ENCODE results near the gene MSH2. TPM values are rescaled to one million over a fixed set of nuclear protein-coding genes. Genes with fewer than 3 reads are reported as not detected.

MSH2 gene
- total RNA-seq, 4 donors from 2014 or later: 7.7 to 10.0 (median 7.8) TPM

DNA sequence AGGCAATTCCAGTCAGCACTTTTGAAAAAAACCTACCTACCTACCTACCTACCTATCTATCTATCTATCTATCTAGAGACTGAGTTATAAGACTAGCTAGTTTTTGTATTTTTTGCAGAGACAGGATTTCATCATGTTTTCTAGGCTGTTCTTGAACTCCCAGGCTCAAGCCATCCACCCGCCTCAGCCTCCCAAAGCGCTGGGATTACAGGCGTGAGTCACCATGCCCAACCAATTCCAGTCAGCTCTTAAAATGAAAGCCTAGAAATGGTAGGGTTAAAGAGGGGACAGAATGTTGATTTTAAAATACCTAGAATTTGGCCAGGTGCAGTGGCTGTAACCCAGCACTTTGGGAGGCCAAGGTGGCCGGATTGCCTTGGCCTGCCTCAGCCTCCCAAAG, 19.1 kb downstream of the MSH2 start:
- TF ChIP-seq, protein P1, sequence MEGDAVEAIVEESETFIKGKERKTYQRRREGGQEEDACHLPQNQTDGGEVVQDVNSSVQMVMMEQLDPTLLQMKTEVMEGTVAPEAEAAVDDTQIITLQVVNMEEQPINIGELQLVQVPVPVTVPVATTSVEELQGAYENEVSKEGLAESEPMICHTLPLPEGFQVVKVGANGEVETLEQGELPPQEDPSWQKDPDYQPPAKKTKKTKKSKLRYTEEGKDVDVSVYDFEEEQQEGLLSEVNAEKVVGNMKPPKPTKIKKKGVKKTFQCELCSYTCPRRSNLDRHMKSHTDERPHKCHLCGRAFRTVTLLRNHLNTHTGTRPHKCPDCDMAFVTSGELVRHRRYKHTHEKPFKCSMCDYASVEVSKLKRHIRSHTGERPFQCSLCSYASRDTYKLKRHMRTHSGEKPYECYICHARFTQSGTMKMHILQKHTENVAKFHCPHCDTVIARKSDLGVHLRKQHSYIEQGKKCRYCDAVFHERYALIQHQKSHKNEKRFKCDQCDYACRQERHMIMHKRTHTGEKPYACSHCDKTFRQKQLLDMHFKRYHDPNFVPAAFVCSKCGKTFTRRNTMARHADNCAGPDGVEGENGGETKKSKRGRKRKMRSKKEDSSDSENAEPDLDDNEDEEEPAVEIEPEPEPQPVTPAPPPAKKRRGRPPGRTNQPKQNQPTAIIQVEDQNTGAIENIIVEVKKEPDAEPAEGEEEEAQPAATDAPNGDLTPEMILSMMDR (IDR thresholded peaks at IDR 0.05; ENCODE audit: low read depth): no peak

DNA sequence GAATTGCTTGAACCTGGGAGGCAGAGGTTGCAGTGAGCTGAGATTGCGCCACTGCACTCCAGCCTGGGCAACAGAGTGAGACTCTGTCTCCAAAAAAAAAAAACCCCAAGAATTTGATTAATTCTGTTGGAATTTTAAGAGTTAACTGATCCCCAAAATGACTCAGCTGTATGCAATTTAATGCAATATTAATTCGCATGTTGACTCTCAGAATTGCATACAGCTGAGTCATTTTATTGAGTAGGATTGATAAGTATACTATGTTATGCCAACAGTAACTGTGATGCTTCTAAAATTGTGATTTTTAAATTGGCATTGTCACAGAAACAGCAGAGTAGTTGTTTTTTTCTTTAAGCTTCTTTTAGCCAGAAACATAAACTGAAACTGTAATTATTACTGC, 19.6 kb downstream of the MSH2 start:
- TF ChIP-seq, protein P1 (IDR thresholded peaks at IDR 0.05; ENCODE audit: low read depth): no peak

DNA sequence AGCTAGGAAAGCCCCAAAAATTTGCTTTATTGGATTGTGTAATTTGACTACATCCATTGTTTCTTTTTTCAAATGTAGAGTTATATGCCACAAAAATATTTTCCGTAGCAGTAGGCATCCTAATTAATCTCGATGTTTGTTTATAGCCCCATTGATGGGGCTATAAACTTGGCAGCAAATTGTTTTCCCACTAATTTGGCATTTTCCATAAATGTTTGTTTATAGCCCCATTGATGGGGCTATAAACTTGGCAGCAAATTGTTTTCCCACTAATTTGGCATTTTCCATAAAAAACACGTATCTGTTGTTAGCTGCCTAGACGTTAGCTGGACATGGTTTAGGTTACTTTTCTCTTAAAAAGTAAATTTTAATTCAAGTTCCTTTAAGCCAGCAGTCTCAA, 23.8 kb downstream of the MSH2 start:
- TF ChIP-seq, protein P1 (IDR thresholded peaks at IDR 0.05; ENCODE audit: low read depth): no peak

DNA sequence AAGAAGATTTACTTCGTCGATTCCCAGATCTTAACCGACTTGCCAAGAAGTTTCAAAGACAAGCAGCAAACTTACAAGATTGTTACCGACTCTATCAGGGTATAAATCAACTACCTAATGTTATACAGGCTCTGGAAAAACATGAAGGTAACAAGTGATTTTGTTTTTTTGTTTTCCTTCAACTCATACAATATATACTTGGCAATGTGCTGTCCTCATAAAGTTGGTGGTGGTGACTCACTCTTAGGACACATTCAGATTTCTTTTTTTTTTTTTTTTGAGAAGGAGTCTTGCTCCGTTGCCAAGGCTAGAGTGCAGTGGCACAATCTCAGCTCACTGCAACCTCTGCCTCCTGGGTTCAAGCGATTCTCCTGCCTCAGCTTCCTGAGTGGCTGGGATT, 26.8 kb downstream of the MSH2 start:
- TF ChIP-seq, protein P1 (IDR thresholded peaks at IDR 0.05; ENCODE audit: low read depth): no peak

DNA sequence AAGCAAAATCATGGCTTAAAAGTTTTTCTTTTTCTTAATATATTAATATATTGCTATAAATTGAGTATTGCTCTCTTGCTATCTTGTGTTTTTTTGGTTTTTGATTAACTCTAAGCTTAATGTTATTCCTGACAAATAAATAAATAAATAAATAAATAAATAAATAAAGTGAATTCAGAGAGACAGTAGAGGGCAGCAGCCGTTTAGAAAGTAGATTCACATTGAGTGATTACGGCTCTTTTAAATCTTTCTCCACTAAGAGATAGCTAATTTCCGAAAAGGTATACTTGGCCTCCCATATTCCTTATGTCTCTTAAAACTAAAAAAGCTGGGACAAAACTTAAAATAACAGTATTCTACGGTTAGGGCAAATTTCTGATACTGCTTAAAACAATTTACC, 34.3 kb downstream of the MSH2 start:
- TF ChIP-seq, protein P1 (IDR thresholded peaks at IDR 0.05; ENCODE audit: low read depth): no peak

DNA sequence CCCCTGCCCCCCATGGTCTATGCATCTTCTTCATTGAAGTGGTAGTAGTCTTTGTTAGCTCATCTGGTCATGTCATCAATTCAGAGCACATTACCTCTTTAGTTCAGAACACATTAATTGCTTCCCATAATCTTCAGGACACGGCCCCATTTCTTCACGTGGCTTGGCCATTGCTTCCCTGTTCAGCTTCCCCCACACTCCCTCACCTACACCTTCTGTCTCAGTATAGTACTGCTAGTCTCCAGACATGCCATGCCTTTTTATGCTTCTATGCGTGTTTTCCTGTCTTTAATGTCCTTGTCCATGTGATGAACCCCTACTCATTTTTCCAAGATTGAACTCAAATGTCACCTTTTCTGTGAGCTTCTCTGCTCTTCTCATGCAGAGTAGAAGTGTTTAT, 35.1 kb downstream of the MSH2 start:
- TF ChIP-seq, protein P1 (IDR thresholded peaks at IDR 0.05; ENCODE audit: low read depth): no peak

DNA sequence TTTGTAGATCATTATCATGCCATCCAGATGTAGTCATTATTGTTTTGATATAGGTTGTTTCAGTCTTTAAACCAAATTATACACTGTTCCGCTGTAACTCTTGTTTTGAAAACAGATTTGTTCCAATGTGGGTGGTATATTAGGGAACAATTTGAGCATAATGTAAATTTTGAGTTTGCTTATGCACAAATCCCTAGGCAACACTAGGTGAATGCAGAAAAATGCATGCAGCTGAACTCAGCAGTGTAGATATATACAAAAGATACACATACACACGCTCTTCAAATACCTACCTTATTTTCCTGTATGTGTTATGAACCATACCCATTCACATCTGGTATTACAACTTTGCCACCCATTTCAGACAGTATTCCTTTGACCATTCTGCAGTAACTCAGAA, 35.8 kb downstream of the MSH2 start:
- TF ChIP-seq, protein P1 (IDR thresholded peaks at IDR 0.05; ENCODE audit: low read depth): no peak

Measured in subcutaneous adipose tissue (tissue), 4 donors.